ENCODE data around the gene LRP2. TPM values are rescaled to one million over a fixed set of nuclear protein-coding genes. Genes with fewer than 3 reads are reported as not detected.

LRP2 gene
- total and polyA plus RNA-seq, 2 of the 8 experiments (the other 6 are each of a cell fraction or from before 2014, with no cell fraction given), result 2.0 to 2.9 TPM

- no peaks in the 10 kb centered on the region for H3K36me3 ChIP-seq (ENCODE audit: control insufficient read depth in 2 of 4, insufficient read depth in 4 of 4, low read length in 3 of 4)
- no peaks in the 10 kb centered on the region for H3K23me2 ChIP-seq (ENCODE audit: low read depth, low read length)
- no peak overlapping the region for H2BK120ac ChIP-seq (replicated peaks; ENCODE audit: low read depth, low read length)
- WGBS, 2 experiments (ENCODE audit: extremely low coverage in 1 of 2, insufficient coverage in 1 of 2, insufficient read length in 1 of 2, insufficient replicate concordance in 2 of 2, low coverage in 1 of 2, low lambda C conversion rate in 2 of 2, missing lambda C conversion rate in 1 of 2), result 86% methylated on average over 4 of the region's 4 CpGs; no CpG with 5 or more reads in 1 of the 2 experiments
- no peak overlapping the region for H3K27ac ChIP-seq (ENCODE audit: low read depth, low read length)
- H2AFZ ChIP-seq (ENCODE audit: low read length), result no peak overlapping the region
- no peak overlapping the region for H3K4me2 ChIP-seq (ENCODE audit: insufficient read depth in 1 of 2, low read depth in 2 of 2, low read length in 2 of 2)
- H3K79me1 ChIP-seq (ENCODE audit: low read depth, low read length), result no peaks in the 10 kb centered on the region
- DNase-seq (ENCODE audit: low read depth in 1 of 2, low spot score in 2 of 2) (no peak), FAIRE-seq (no peak)
- H3K79me2 ChIP-seq (ENCODE audit: control insufficient read depth in 1 of 2, insufficient read depth in 2 of 2, low read length in 2 of 2), result no peaks in the 10 kb centered on the region
- no peak for TF ChIP-seq USF2 (IDR thresholded peaks at IDR 0.05; ENCODE audit: low read length)
- TF ChIP-seq KDM1A (IDR thresholded peaks at IDR 0.05; ENCODE audit: borderline replicate concordance, low read length), result no peak
- TF ChIP-seq SIX5 (IDR thresholded peaks at IDR 0.05; ENCODE audit: low read depth, low read length), result no peak
- TF ChIP-seq SIRT6 (IDR thresholded peaks at IDR 0.05; ENCODE audit: low read length), result no peak
- TF ChIP-seq RXRA (IDR thresholded peaks at IDR 0.05; ENCODE audit: insufficient read depth, low read depth, low read length), result no peak
- TF ChIP-seq TAF7 (optimal IDR thresholded peaks at IDR 0.05; ENCODE audit: borderline replicate concordance, low read depth, low read length), result no peak
- no peak for TF ChIP-seq RFX5 (IDR thresholded peaks at IDR 0.05; ENCODE audit: borderline replicate concordance, low read depth, low read length)
- H2BK15ac ChIP-seq (ENCODE audit: low read length), result no peak overlapping the region
- ChIA-PET CTCF (ENCODE audit: partially characterized antibody) (interaction anchor here (2.0 kb wide), 1 partner anchor 20 kb away, joined by 4 read pairs; no protein-coding TSS in a partner anchor), POLR2A (ENCODE audit: partially characterized antibody) (no interaction called here)
- no peak overlapping the region for H2BK20ac ChIP-seq (ENCODE audit: low read length)
- H3K4me1 ChIP-seq (replicated peaks in 1 of 4; ENCODE audit: control insufficient read depth in 3 of 4, insufficient read depth in 4 of 4, low read length in 3 of 4), result no peaks in the 10 kb centered on the region
- H3K56ac ChIP-seq (replicated peaks; ENCODE audit: insufficient read length, low read depth, low read length), result no peak overlapping the region
- no peak overlapping the region for H4K8ac ChIP-seq (ENCODE audit: extremely low read depth, insufficient read depth, low read length)
- no peak overlapping the region for H2AK5ac ChIP-seq (ENCODE audit: low read depth, low read length)
- no peak overlapping the region for H3K18ac ChIP-seq (ENCODE audit: extremely low read depth, low read length)
- H4K91ac ChIP-seq (replicated peaks; ENCODE audit: insufficient read length, low read length), result no peak overlapping the region
- no peak overlapping the region for H3K23ac ChIP-seq (ENCODE audit: insufficient read length)
- no peak overlapping the region for H3K4ac ChIP-seq (replicated peaks; ENCODE audit: insufficient read length, low read depth, low read length)
- no peak overlapping the region for H3K4me3 ChIP-seq (ENCODE audit: extremely low read depth in 1 of 4, insufficient read depth in 2 of 4, low read depth in 3 of 4, low read length in 4 of 4)
- no peaks in the 10 kb centered on the region for H4K20me1 ChIP-seq (replicated peaks in 1 of 2; ENCODE audit: control insufficient read depth in 1 of 2, insufficient read depth in 2 of 2, low read length in 2 of 2)
- no peak overlapping the region for H2BK5ac ChIP-seq (ENCODE audit: low read depth, low read length)
- H3K27me3 ChIP-seq (replicated peaks in 1 of 4; ENCODE audit: control insufficient read depth in 3 of 4, extremely low read depth in 1 of 4, insufficient read depth in 3 of 4, low read length in 3 of 4), result no peaks in the 10 kb centered on the region
- H4K5ac ChIP-seq (ENCODE audit: insufficient read length, low read depth, low read length), result no peak overlapping the region
- no peaks in the 10 kb centered on the region for H3K9me3 ChIP-seq (ENCODE audit: insufficient read depth in 2 of 2, low read depth in 1 of 2, low read length in 1 of 2)
- H3K14ac ChIP-seq (ENCODE audit: insufficient read length), result no peak overlapping the region
- no peak overlapping the region for H3K9ac ChIP-seq (replicated peaks in 1 of 4; ENCODE audit: extremely low read depth in 1 of 4, low read depth in 3 of 4, low read length in 3 of 4)
- H2BK12ac ChIP-seq (ENCODE audit: low read depth, low read length), result no peak overlapping the region
Measured at GRCh38 chr2:169162613-169163012, 199.7 kb downstream of the LRP2 start.

Measured in H1 (cell line).